Ectodermal cell (in vitro differentiated cells): ENCODE results near the gene HS3ST4.

Source experiments
- H3K27ac ChIP-seq: 2 replicates; pipeline ENCODE4 v1.7.0; 2013; ENCODE audit warnings: mild to moderate bottlenecking, low read depth, low read length; ENCODE audit not compliant: insufficient read depth, poor library complexity, severe bottlenecking
- H3K27me3 ChIP-seq: 2 replicates; pipeline ENCODE4 v1.7.0; 2013; ENCODE audit warnings: mild to moderate bottlenecking, low read length; ENCODE audit not compliant: insufficient read depth, control insufficient read depth, poor library complexity, severe bottlenecking
- H3K36me3 ChIP-seq: one replicate; pipeline ENCODE4 v1.7.0; 2013; ENCODE audit warnings: low read length; ENCODE audit not compliant: control insufficient read depth, insufficient read depth
- H3K4me1 ChIP-seq: one replicate; pipeline ENCODE4 v1.7.0; 2013; ENCODE audit warnings: low read length; ENCODE audit not compliant: control insufficient read depth, insufficient read depth
- H3K4me3 ChIP-seq: 2 replicates; pipeline ENCODE4 v1.7.0; 2013; ENCODE audit warnings: low read depth, low read length, control low read depth; ENCODE audit not compliant: insufficient read depth
- H3K9me3 ChIP-seq: 2 replicates; pipeline ENCODE4 v1.7.0; 2013; ENCODE audit warnings: mild to moderate bottlenecking, low read length, moderate library complexity; ENCODE audit not compliant: control insufficient read depth
- WGBS, 2 experiments: methylation state at CpG; one replicate each; pipeline ENCODE4 v1.1.7; 2013; ENCODE audit warnings: missing lambda C conversion rate in 2 of 2; 5-methylcytosine and 5-hydroxymethylcytosine counted together

Gene HS3ST4

DNA sequence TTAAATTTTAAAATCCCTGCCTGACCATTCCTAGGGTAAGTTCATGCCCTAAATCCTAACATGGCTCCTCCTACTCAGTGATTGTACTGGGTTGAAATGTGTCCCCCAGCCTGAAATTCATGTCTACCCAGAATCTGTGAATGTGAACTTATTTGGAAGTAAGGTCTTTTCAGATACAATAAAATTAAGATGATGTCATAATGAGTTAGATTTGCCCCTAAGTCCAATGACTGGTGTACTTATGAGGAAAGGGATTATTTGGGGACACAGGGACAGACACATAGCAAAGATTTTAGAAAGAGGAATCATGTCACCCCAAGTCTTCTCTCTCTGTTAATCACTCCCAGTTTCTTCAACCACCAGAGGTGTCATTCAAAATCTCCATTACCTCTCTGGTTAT is 185.3 kb downstream of the HS3ST4 start:
- no peaks in the 10 kb centered on the region for H3K4me1 ChIP-seq
- no peak overlapping the region for H3K27ac ChIP-seq
- no peaks in the 10 kb centered on the region for H3K36me3 ChIP-seq
- no peaks in the 10 kb centered on the region for H3K27me3 ChIP-seq
- H3K9me3 ChIP-seq: no peaks in the 10 kb centered on the region
- H3K4me3 ChIP-seq: no peak overlapping the region

GRCh38 chr16:25886598-25886997 is 194.8 kb downstream of the HS3ST4 start:
- Histone ChIP-seq H3K27ac (no peak overlapping the region), H3K4me1 (peaks cover 4% of the 10 kb centered on the region), H3K4me3 (no peak overlapping the region), H3K9me3 (no peaks in the 10 kb centered on the region), H3K36me3 (no peaks in the 10 kb centered on the region), H3K27me3 (no peaks in the 10 kb centered on the region)
- WGBS, 2 experiments: 76 to 77% methylated on average over 4 of the region's 4 CpGs

- Histone ChIP-seq H3K36me3 (no peaks in the 10 kb centered on the region), H3K27me3 (no peaks in the 10 kb centered on the region), H3K4me3 (no peak overlapping the region), H3K4me1 (peaks cover 12% of the 10 kb centered on the region), H3K27ac (no peak overlapping the region), H3K9me3 (no peaks in the 10 kb centered on the region)
- 77 to 81% methylated on average over 7 of the region's 7 CpGs for WGBS, 2 experiments
These were observed 197.1 kb downstream of the HS3ST4 start for GRCh38 chr16:25888868-25889267.

GRCh38 chr16:25893332-25893731 is 201.6 kb downstream of the HS3ST4 start:
- Histone ChIP-seq H3K9me3 (no peaks in the 10 kb centered on the region), H3K36me3 (no peaks in the 10 kb centered on the region), H3K4me3 (no peak overlapping the region), H3K4me1 (peaks cover 20% of the 10 kb centered on the region), H3K27me3 (no peaks in the 10 kb centered on the region), H3K27ac (no peak overlapping the region)
- WGBS, 2 experiments: 61% methylated on average over 3 of the region's 3 CpGs

DNA sequence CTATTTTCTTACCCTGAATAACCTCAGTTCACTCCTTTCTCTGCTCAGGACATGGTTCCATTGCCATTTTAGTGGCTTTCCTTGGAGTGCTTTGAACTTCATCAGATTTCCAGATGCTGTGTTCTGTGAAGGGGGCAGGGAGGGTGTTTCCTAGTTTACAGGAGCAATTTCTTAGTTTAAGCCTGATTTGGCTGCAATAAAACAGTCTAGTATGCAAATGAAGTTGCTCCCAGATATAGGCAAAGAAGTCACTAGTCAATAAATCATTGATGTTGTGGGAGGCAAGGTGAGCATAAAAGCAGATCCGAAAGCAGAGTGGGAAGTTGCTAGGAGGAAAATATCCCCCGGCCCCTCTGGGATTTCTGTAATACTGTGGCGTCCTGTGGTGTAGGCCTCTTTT is 202.3 kb downstream of the HS3ST4 start:
- Histone ChIP-seq H3K9me3 (no peaks in the 10 kb centered on the region), H3K36me3 (no peaks in the 10 kb centered on the region), H3K4me1 (peaks cover 20% of the 10 kb centered on the region), H3K4me3 (no peak overlapping the region), H3K27ac (no peak overlapping the region), H3K27me3 (no peaks in the 10 kb centered on the region)
- WGBS, 2 experiments: 86 to 87% methylated on average over 3 of the region's 3 CpGs

DNA sequence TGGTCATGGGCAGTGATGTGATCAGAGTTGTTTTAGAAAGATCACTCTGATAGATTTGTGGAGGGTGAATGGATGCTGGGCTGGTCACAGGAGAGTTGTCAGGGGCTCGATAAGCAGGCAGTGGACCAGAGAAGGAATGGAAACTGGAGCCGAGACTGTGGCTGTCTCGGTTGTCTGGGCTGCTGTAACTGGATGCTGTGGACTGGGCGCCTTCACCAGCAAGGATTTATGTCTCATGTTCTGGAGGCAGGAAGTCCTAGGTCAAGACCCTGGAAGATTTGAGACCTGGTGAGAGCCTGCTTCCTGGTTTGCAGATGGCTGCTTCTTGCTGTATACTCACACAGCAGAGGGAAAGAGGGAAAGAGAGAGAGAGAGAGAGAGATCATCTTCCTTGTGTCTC is 203.6 kb downstream of the HS3ST4 start:
- WGBS, 2 experiments: 88 to 94% methylated on average over 4 of the region's 4 CpGs
- Histone ChIP-seq H3K4me1 (peaks cover 20% of the 10 kb centered on the region), H3K36me3 (no peaks in the 10 kb centered on the region), H3K27me3 (no peaks in the 10 kb centered on the region), H3K4me3 (no peak overlapping the region), H3K9me3 (no peaks in the 10 kb centered on the region), H3K27ac (no peak overlapping the region)

DNA sequence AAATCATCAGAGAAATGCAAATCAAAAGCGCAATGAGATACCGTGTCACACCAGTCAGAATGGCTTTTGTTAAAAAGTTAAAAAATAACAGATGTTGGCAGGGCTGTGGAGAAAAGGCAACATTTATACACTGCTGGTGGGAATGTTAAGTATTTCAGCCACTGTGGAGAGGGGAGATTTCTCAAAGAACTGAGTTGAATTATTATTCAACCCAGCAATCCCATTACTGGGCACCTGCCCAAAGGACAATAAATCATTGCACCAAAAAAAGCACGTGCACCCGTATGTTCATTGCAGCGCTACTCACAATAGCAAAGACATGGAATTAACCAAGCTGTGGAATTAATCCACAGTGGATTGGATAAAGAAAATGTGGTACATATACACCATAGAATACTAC is 204.7 kb downstream of the HS3ST4 start:
- no peaks in the 10 kb centered on the region for H3K9me3 ChIP-seq
- WGBS, 2 experiments: 89 to 98% methylated on average over 5 of the region's 5 CpGs

GRCh38 chr16:25897702-25898101 is 205.9 kb downstream of the HS3ST4 start:
- no peaks in the 10 kb centered on the region for H3K27me3 ChIP-seq
- no peak overlapping the region for H3K4me3 ChIP-seq
- no peaks in the 10 kb centered on the region for H3K9me3 ChIP-seq
- WGBS, 2 experiments: 82 to 86% methylated on average over 8 to 10 of the region's 10 CpGs
- H3K27ac ChIP-seq: no peak overlapping the region
- peaks cover 13% of the 10 kb centered on the region for H3K4me1 ChIP-seq
- H3K36me3 ChIP-seq: no peaks in the 10 kb centered on the region

More for the DNA sequence above, 204.7 kb downstream of the HS3ST4 start:
- Histone ChIP-seq H3K4me1 (peaks cover 20% of the 10 kb centered on the region), H3K27me3 (no peaks in the 10 kb centered on the region), H3K27ac (no peak overlapping the region), H3K36me3 (no peaks in the 10 kb centered on the region), H3K4me3 (no peak overlapping the region)

- 95 to 96% methylated on average over 6 of the region's 6 CpGs for WGBS, 2 experiments
- no peaks in the 10 kb centered on the region for H3K4me1 ChIP-seq
These were observed 214.1 kb downstream of the HS3ST4 start for GRCh38 chr16:25905810-25906209.

GRCh38 chr16:25910971-25911370 is 219.2 kb downstream of the HS3ST4 start:
- Histone ChIP-seq H3K27ac (no peak overlapping the region), H3K27me3 (no peaks in the 10 kb centered on the region), H3K4me1 (peaks cover 12% of the 10 kb centered on the region), H3K36me3 (no peaks in the 10 kb centered on the region), H3K9me3 (no peaks in the 10 kb centered on the region), H3K4me3 (no peak overlapping the region)
- 87 to 92% methylated on average over 2 of the region's 2 CpGs for WGBS, 2 experiments

More at GRCh38 chr16:25905810-25906209, 214.1 kb downstream of the HS3ST4 start:
- no peak overlapping the region for H3K4me3 ChIP-seq
- H3K27ac ChIP-seq: no peak overlapping the region
- H3K9me3 ChIP-seq: no peaks in the 10 kb centered on the region
- H3K36me3 ChIP-seq: no peaks in the 10 kb centered on the region
- H3K27me3 ChIP-seq: no peaks in the 10 kb centered on the region

DNA sequence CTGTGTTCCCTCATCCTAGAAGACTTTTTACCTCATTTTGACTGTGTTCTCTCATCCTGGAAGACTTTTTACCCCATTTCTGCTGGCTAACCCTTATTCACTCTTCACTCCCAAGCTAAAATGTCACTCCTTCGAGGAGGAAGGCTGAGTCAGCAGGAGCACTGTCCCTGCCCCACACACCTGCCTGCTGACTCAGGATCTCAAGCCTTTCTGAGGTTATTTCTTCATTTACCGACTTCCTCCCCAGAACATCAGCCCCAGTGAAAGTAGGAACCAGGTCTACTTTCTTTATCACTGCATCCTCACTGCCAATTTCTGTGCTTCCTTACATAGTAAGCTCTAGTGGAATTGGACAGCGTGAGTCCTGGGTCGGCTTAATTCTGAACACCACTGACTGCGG is 220.6 kb downstream of the HS3ST4 start:
- no peaks in the 10 kb centered on the region for H3K36me3 ChIP-seq
- WGBS, 2 experiments: 86 to 87% methylated on average over 5 of the region's 5 CpGs

More for the DNA sequence above, 220.6 kb downstream of the HS3ST4 start:
- Histone ChIP-seq H3K9me3 (no peaks in the 10 kb centered on the region), H3K27me3 (no peaks in the 10 kb centered on the region), H3K27ac (no peak overlapping the region), H3K4me3 (no peak overlapping the region), H3K4me1 (peaks cover 12% of the 10 kb centered on the region)
